ENCODE results near the gene TMED6.

Gene TMED6

DNA sequence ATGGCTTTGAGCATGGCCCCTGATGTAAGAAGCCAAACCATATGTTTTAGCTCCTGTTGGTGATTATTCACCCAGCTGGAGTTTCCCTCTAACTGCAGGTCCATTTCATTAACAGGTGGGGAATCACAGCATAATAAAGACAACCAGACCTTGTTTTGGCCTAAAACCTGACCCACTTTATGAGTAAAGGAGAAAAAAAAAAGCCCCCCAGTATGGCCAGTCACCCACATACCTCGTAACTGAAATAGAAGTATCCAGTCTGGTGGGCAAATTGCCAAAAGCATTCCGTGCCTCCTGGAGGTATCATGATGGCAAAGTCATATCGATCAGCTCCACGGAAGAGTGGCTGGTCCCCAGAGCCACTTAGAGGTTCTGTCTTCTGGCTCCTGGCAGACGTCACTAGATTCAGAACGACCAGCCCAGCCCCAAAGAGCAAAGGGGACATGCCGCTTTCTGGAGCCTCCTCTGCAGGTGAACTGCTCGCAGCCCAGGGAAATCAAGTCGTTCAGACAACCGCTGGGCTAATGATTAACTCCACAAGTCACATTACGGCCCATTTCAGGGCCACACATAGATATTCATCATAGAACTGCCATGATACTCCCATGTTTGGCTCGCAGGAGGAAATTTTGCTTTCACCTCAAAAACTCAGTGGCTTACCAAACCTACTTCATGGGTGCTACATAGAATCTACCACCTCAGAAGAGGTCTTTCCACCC is at the start of gene TMED6:
Gene TMED6, minus strand, starts transcription at position 478 of the 719 bp plus-strand sequence. Its CDS starts 33 bp downstream, at position 445.
- no peak for TF ChIP-seq CEBPB (IDR thresholded peaks at IDR 0.05)
- TF ChIP-seq EP300 (IDR thresholded peaks at IDR 0.05; ENCODE audit: borderline replicate concordance), result no peak
- TF ChIP-seq YY1 (IDR thresholded peaks at IDR 0.05; ENCODE audit: low read depth), result no peak
- TF ChIP-seq, protein P1, sequence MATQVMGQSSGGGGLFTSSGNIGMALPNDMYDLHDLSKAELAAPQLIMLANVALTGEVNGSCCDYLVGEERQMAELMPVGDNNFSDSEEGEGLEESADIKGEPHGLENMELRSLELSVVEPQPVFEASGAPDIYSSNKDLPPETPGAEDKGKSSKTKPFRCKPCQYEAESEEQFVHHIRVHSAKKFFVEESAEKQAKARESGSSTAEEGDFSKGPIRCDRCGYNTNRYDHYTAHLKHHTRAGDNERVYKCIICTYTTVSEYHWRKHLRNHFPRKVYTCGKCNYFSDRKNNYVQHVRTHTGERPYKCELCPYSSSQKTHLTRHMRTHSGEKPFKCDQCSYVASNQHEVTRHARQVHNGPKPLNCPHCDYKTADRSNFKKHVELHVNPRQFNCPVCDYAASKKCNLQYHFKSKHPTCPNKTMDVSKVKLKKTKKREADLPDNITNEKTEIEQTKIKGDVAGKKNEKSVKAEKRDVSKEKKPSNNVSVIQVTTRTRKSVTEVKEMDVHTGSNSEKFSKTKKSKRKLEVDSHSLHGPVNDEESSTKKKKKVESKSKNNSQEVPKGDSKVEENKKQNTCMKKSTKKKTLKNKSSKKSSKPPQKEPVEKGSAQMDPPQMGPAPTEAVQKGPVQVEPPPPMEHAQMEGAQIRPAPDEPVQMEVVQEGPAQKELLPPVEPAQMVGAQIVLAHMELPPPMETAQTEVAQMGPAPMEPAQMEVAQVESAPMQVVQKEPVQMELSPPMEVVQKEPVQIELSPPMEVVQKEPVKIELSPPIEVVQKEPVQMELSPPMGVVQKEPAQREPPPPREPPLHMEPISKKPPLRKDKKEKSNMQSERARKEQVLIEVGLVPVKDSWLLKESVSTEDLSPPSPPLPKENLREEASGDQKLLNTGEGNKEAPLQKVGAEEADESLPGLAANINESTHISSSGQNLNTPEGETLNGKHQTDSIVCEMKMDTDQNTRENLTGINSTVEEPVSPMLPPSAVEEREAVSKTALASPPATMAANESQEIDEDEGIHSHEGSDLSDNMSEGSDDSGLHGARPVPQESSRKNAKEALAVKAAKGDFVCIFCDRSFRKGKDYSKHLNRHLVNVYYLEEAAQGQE (IDR thresholded peaks at IDR 0.05; ENCODE audit: low read depth), result no peak
- TF ChIP-seq TCF12 (IDR thresholded peaks at IDR 0.05; ENCODE audit: low read depth), result no peak
- TF ChIP-seq EGR1 (IDR thresholded peaks at IDR 0.05), result no peak
- no peak for TF ChIP-seq NFIC (IDR thresholded peaks at IDR 0.05)
- no peak for TF ChIP-seq TEAD4 (IDR thresholded peaks at IDR 0.05)
- TF ChIP-seq ZBTB7A (IDR thresholded peaks at IDR 0.05; ENCODE audit: low read depth), result no peak
- TF ChIP-seq FOXM1 (IDR thresholded peaks at IDR 0.05; ENCODE audit: borderline replicate concordance, low read depth), result no peak
- TF ChIP-seq TAF1 (IDR thresholded peaks at IDR 0.05; ENCODE audit: low read depth), result no peak
- no peak for TF ChIP-seq RAD21 (IDR thresholded peaks at IDR 0.05; ENCODE audit: low read depth)
- no peak for TF ChIP-seq CREB1 (IDR thresholded peaks at IDR 0.05; ENCODE audit: low read depth)
- TF ChIP-seq, protein P2, sequence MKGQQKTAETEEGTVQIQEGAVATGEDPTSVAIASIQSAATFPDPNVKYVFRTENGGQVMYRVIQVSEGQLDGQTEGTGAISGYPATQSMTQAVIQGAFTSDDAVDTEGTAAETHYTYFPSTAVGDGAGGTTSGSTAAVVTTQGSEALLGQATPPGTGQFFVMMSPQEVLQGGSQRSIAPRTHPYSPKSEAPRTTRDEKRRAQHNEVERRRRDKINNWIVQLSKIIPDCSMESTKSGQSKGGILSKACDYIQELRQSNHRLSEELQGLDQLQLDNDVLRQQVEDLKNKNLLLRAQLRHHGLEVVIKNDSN (IDR thresholded peaks at IDR 0.05), result no peak
- TF ChIP-seq, protein P3, sequence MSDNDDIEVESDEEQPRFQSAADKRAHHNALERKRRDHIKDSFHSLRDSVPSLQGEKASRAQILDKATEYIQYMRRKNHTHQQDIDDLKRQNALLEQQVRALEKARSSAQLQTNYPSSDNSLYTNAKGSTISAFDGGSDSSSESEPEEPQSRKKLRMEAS (IDR thresholded peaks at IDR 0.05), result no peak

DNA sequence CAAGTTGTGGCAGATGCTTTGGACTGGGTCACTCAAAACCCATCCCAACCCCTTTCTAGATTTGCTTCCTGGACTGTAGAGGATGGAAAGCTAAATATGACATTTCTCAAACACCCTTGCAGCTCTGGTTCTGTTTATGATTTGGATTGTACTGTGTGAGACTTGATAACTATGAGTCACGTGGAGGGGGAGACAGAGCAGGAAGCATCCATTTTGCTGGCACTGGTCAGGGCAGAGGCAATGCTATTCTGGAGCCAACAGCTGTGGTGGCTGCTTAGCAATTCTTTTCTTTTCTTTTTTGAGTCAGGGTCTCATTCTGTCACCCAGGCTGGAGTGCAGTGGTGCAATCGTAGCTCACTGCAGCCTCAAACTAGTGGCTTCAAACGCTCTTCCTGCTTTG is 47.8 kb upstream of the TMED6 start:
- TF ChIP-seq RAD21 (IDR thresholded peaks at IDR 0.05; ENCODE audit: low read depth), result no peak
- no peak for TF ChIP-seq TCF12 (IDR thresholded peaks at IDR 0.05; ENCODE audit: low read depth)
- no peak for TF ChIP-seq TAF1 (IDR thresholded peaks at IDR 0.05; ENCODE audit: low read depth)
- no peak for TF ChIP-seq ZBTB7A (IDR thresholded peaks at IDR 0.05; ENCODE audit: low read depth)
- TF ChIP-seq CEBPB (IDR thresholded peaks at IDR 0.05), result no peak
- no peak for TF ChIP-seq EGR1 (IDR thresholded peaks at IDR 0.05)
- no peak for TF ChIP-seq NFIC (IDR thresholded peaks at IDR 0.05)
- TF ChIP-seq TEAD4 (IDR thresholded peaks at IDR 0.05), result no peak
- no peak for TF ChIP-seq EP300 (IDR thresholded peaks at IDR 0.05; ENCODE audit: borderline replicate concordance)
- TF ChIP-seq CREB1 (IDR thresholded peaks at IDR 0.05; ENCODE audit: low read depth), result no peak
- TF ChIP-seq YY1 (IDR thresholded peaks at IDR 0.05; ENCODE audit: low read depth), result no peak
- TF ChIP-seq, protein P1 (IDR thresholded peaks at IDR 0.05; ENCODE audit: low read depth), result no peak
- TF ChIP-seq, protein P2 (IDR thresholded peaks at IDR 0.05), result no peak
- TF ChIP-seq, protein P3 (IDR thresholded peaks at IDR 0.05), result no peak

DNA sequence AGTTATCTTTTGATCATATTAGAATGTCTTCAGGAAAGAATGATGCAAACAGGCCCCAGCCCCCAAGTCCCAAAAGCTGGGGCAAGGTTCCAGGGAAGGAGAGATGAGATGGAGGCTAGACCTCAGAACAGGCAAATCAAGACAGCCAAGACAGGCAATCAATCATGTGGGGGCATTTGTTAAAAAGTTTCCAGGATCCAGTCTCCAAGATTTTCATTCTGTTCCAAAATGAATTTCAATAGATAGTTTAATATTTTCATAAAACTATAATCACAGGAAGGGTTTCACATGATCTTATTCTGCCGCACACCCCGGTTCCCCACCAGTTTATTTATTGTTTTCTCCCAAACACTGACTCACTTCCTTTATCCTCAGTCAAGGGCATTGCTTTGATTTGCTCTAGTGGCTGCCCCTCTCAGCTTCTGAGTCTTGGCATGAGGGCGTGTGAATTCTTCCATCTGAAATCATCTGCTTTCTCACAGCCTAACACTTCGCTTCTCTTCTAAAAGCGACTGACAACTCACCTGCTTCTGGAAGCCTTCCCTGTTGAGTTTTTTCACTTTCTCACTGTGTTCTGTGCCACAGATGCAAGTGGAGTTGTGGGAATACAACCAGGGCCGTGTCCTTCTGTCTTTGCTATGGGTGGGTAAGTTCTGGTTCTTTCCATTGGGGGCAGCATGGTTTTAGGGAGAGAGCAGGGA is 46.4 kb upstream of the TMED6 start:
- no peak for TF ChIP-seq FOXM1 (IDR thresholded peaks at IDR 0.05; ENCODE audit: borderline replicate concordance, low read depth)
- 0 out of 2 replicates have a peak, but pooled peaks have one; percentile 20 for TF ChIP-seq TCF12 (IDR thresholded peaks at IDR 0.05; ENCODE audit: low read depth)
- TF ChIP-seq RAD21 (IDR thresholded peaks at IDR 0.05; ENCODE audit: low read depth), result peak; percentile 72
- no peak for TF ChIP-seq TEAD4 (IDR thresholded peaks at IDR 0.05)
- no peak for TF ChIP-seq ZBTB7A (IDR thresholded peaks at IDR 0.05; ENCODE audit: low read depth)
- no peak for TF ChIP-seq YY1 (IDR thresholded peaks at IDR 0.05; ENCODE audit: low read depth)

DNA sequence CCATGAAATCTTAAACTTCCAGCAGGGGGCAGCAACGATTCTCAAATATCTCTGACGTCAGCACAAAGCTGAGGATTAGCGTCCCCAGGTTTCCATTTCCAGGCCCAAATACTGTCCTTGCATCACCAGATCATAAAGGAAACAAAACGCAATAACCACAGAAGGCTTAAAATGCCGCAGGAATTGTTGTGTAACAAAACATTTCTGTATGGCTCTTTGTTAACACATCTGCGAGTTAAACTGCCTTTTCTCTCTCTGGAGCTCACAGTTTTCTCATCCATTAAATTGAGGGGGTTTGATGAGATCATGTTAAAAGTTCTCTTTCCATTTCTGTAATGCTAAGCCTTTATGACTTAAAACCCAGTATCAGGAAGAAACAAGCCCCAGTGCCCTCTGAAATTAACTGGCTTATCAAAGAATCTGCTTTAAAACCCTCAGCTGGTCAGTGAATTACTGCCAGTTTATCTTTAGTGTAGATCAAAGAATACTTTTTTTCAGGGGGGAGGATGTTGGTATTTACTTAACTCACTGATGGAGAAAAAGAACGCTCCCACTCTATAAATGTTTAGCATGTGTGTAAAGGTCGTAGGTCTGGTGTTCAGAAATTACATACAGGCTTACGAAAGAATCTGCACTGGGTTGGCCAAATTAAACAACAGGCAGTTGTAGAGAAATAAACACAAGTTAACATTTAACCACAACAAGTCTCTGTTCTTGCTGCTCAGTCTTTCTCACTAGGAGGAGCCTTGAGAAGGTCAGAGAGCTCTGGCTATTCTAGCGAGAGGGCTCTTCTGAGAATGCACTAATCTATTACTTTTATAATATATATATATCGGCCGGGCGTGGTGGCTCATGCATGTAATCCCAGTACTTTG is 44.8 kb upstream of the TMED6 start:
- TF ChIP-seq NFIC (IDR thresholded peaks at IDR 0.05) (no peak), RAD21 (IDR thresholded peaks at IDR 0.05; ENCODE audit: low read depth) (peak; percentile 74), ZBTB7A (IDR thresholded peaks at IDR 0.05; ENCODE audit: low read depth) (no peak), TCF12 (IDR thresholded peaks at IDR 0.05; ENCODE audit: low read depth) (no peak), TAF1 (IDR thresholded peaks at IDR 0.05; ENCODE audit: low read depth) (no peak), TEAD4 (IDR thresholded peaks at IDR 0.05) (no peak), CREB1 (IDR thresholded peaks at IDR 0.05; ENCODE audit: low read depth) (no peak)
- TF ChIP-seq, protein P2 (IDR thresholded peaks at IDR 0.05), result no peak
- TF ChIP-seq, protein P1 (IDR thresholded peaks at IDR 0.05; ENCODE audit: low read depth), result no peak
